H1 (cell line): Measurements from ENCODE around the gene LRRC4C. TPM values are rescaled to one million over a fixed set of nuclear protein-coding genes. Genes with fewer than 3 reads are reported as not detected.

Experiments used
- ATF3 ChIP-seq: IDR thresholded peaks from 2 replicates; pipeline ENCODE4 v1.6.1; 2011; ENCODE audit warnings: low read depth, mild to moderate bottlenecking, low read length; ENCODE audit not compliant: insufficient read depth
- CHD7 ChIP-seq: fragments of 300-600 bp; sonication (generic); IDR thresholded peaks from 2 replicates; pipeline ENCODE4 v1.7.1; 2012; ENCODE audit warnings: low read length, moderate library complexity, mild to moderate bottlenecking, inconsistent platforms; ENCODE audit not compliant: insufficient replicate concordance
- GTF2F1 ChIP-seq: IDR thresholded peaks from 2 replicates; pipeline ENCODE4 v1.6.1; 2012; ENCODE audit warnings: low read depth, low read length, improper control_type of control experiment, borderline replicate concordance
- MAFK ChIP-seq: IDR thresholded peaks from 2 replicates; pipeline ENCODE4 v1.6.1; 2012; ENCODE audit warnings: low read depth, mild to moderate bottlenecking, improper control_type of control experiment, low read length
- PHF8 ChIP-seq: fragments of 200-600 bp; sonication (generic); conservative IDR thresholded peaks from 2 replicates; pipeline ENCODE4 v1.7.1; 2012; ENCODE audit warnings: low read depth, mild to moderate bottlenecking, inconsistent platforms, low read length, moderate library complexity
- RFX5 ChIP-seq: IDR thresholded peaks from 2 replicates; pipeline ENCODE4 v1.6.1; 2011; ENCODE audit warnings: low read depth, low read length, improper control_type of control experiment, borderline replicate concordance
- SIRT6 ChIP-seq: IDR thresholded peaks from one replicate; pipeline ENCODE4 v1.7.1; 2012; ENCODE audit warnings: low read length, inconsistent platforms
- polyA plus RNA-seq, 7 experiments: library from polyadenylated mRNA; depleted of rRNA in 3 of 7; stranded (reverse) in 5 of 7; unstranded in 2 of 7; fragments of >200 nt in 5 of 7; fragments of 200-250 nt in 2 of 7; gene quantifications; 1 replicate in 5 of 7; 2 replicates in 1 of 7; 4 replicates in 1 of 7; pipeline versions ENCODE4 v1.2.1 to v1.2.3, GENCODE V29; 2011 to 2013; ENCODE audit warnings: missing spikeins in 2 of 7, mixed read lengths in 2 of 7
- total RNA-seq: library from RNA; stranded (reverse); fragmentation: NEBNext Ultra II Directional; extraction: Animal tissue kit (Norgen Biotek cat#: 25700); gene quantifications from 2 replicates; pipeline ENCODE4 v1.2.1, GENCODE V29; 2021
- TF ChIP-seq, protein P1 (sequence below), 3 experiments: IDR thresholded peaks; 1 replicate in 2 of 3; 2 replicates in 1 of 3; pipeline versions ENCODE4 v1.5.1 to v1.6.1; 2011; ENCODE audit warnings: low read length in 3 of 3, mild to moderate bottlenecking in 3 of 3, inconsistent platforms in 2 of 3, low read depth in 1 of 3, moderate library complexity in 1 of 3; ENCODE audit not compliant: insufficient read depth in 1 of 3; ENCODE audit errors: control extremely low read depth in 1 of 3

LRRC4C gene
- total and polyA plus RNA-seq, 2 of the 8 experiments (the other 6 are each of a cell fraction or from before 2014, with no cell fraction given), result 0.23 to 2.2 TPM

DNA sequence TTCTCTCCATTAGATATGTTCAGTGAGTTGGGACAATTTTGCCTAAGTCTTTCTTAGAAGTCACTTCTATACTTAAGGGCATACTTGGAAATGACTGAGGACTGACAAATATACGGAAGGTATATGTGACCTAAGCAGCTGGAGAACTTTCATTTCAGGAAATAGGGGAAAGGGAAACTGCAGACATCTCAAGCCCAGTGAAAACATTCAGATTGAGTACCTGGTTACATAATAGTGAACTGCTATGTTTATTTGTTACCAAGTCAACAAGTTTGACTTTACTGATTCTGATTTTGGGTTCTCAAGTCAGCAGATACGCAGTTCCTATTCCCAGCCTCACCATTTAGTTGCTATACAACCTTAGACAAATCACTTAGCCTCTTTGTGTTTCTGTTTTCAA, 1173.9 kb downstream of the LRRC4C start (continued):
- TF ChIP-seq CHD7, result no peak
- TF ChIP-seq GTF2F1, result no peak
- TF ChIP-seq SIRT6, result no peak
- TF ChIP-seq, protein P1, sequence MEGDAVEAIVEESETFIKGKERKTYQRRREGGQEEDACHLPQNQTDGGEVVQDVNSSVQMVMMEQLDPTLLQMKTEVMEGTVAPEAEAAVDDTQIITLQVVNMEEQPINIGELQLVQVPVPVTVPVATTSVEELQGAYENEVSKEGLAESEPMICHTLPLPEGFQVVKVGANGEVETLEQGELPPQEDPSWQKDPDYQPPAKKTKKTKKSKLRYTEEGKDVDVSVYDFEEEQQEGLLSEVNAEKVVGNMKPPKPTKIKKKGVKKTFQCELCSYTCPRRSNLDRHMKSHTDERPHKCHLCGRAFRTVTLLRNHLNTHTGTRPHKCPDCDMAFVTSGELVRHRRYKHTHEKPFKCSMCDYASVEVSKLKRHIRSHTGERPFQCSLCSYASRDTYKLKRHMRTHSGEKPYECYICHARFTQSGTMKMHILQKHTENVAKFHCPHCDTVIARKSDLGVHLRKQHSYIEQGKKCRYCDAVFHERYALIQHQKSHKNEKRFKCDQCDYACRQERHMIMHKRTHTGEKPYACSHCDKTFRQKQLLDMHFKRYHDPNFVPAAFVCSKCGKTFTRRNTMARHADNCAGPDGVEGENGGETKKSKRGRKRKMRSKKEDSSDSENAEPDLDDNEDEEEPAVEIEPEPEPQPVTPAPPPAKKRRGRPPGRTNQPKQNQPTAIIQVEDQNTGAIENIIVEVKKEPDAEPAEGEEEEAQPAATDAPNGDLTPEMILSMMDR (IDR thresholded peaks at IDR 0.05; ENCODE audit: control extremely low read depth in 1 of 3, insufficient read depth in 1 of 3, low read depth in 1 of 3, low read length in 3 of 3), result no peak
- no peak for TF ChIP-seq PHF8
- TF ChIP-seq ATF3, result no peak
- no peak for TF ChIP-seq MAFK
- TF ChIP-seq RFX5, result no peak
